K562 (cell line): ENCODE measurements around the gene NOSTRIN. TPM values are rescaled to one million over a fixed set of nuclear protein-coding genes. Genes with fewer than 3 reads are reported as not detected.

Experiments used
- C11orf30 ChIP-seq: fragments of 450-650 bp; IDR thresholded peaks from 2 replicates; pipeline ENCODE4 v1.6.1; 2016; ENCODE audit warnings: low read depth, mild to moderate bottlenecking
- DEAF1 ChIP-seq: fragments of 450-650 bp; formaldehyde crosslinking; IDR thresholded peaks from 2 replicates; pipeline ENCODE4 v1.4.0; 2020; ENCODE audit warnings: mild to moderate bottlenecking, moderate library complexity
- E4F1 ChIP-seq: fragments of 250-450 bp; sonication (Bioruptor Pico); IDR thresholded peaks from 2 replicates; pipeline ENCODE4 v1.5.0; 2021; ENCODE audit warnings: mild to moderate bottlenecking, borderline replicate concordance
- ELK1 ChIP-seq: sonication (generic); formaldehyde crosslinking; IDR thresholded peaks from 2 replicates; pipeline ENCODE4 v1.8.1; 2022; ENCODE audit warnings: missing genetic modification reagents
- JUN ChIP-seq, 2 experiments: sonication (generic) in 1 of 2; formaldehyde crosslinking in 1 of 2; IDR thresholded peaks; 2 replicates each; pipeline versions ENCODE4 v1.6.1 to v1.8.0; 2012 to 2022; ENCODE audit warnings: borderline replicate concordance in 2 of 2, mild to moderate bottlenecking in 2 of 2, improper control_type of control experiment in 1 of 2, low read depth in 1 of 2, low read length in 1 of 2, missing genetic modification reagents in 1 of 2
- MYBL2 ChIP-seq, 2 experiments: fragments of 450-650 bp in 1 of 2; sonication (generic) in 1 of 2; formaldehyde crosslinking in 1 of 2; IDR thresholded peaks; 2 replicates each; pipeline versions ENCODE4 v1.6.1 to v1.8.1; 2017 to 2022; ENCODE audit warnings: borderline replicate concordance in 1 of 2, inconsistent platforms in 1 of 2, low read depth in 1 of 2, mild to moderate bottlenecking in 1 of 2, missing genetic modification reagents in 1 of 2, moderate library complexity in 1 of 2
- RBBP5 ChIP-seq: fragments of 200-600 bp; sonication (generic); IDR thresholded peaks from 2 replicates; pipeline ENCODE4 v1.6.1; 2012; ENCODE audit warnings: borderline replicate concordance, mild to moderate bottlenecking, low read length, control low read depth, inconsistent platforms; ENCODE audit not compliant: insufficient read depth, poor library complexity, severe bottlenecking
- SAP30 ChIP-seq: fragments of 200-600 bp; sonication (generic); IDR thresholded peaks from 2 replicates; pipeline ENCODE4 v1.6.1; 2012; ENCODE audit warnings: borderline replicate concordance, low read depth, mild to moderate bottlenecking, moderate library complexity, low read length, control low read depth, inconsistent platforms; ENCODE audit not compliant: insufficient read depth, poor library complexity, severe bottlenecking
- SP1 ChIP-seq: sonication (generic); formaldehyde crosslinking; IDR thresholded peaks from 2 replicates; pipeline ENCODE4 v1.8.1; 2022; ENCODE audit warnings: mild to moderate bottlenecking, missing genetic modification reagents
- TAF7 ChIP-seq: fragments of 450-650 bp; IDR thresholded peaks from 2 replicates; pipeline ENCODE4 v1.6.1; 2016; ENCODE audit warnings: missing genetic modification characterization, missing compliant biosample characterization
- ZNF436 ChIP-seq: fragments of 250-450, 450-650 bp; sonication (Bioruptor Pico); formaldehyde crosslinking; IDR thresholded peaks from 2 replicates; pipeline ENCODE4 v1.7.0; 2020; ENCODE audit warnings: mild to moderate bottlenecking
- ZNF764 ChIP-seq: fragments of 250-450 bp; sonication (Bioruptor Pico); IDR thresholded peaks from 2 replicates; pipeline ENCODE4 v1.4.0; 2020; ENCODE audit warnings: low read depth, mild to moderate bottlenecking, moderate library complexity
- polyA plus RNA-seq, 8 experiments: library from polyadenylated mRNA; depleted of rRNA in 4 of 8; stranded (reverse) in 5 of 8; unstranded in 3 of 8; fragments of >200 nt; fragmentation: Nextera tagmentation in 2 of 8; fragmentation: Illumina TruSeq in 1 of 8; extraction: Ambion mirVana in 2 of 8; extraction: Trizol in 1 of 8; gene quantifications; 2 replicates each; pipeline versions ENCODE4 v1.2.1 to v1.2.3, GENCODE V29; 2011 to 2014; ENCODE audit warnings: inconsistent platforms in 1 of 8, missing spikeins in 1 of 8
- total RNA-seq, 7 experiments: library from RNA; depleted of rRNA in 6 of 7; stranded (reverse); fragments of >200 nt in 6 of 7; fragmentation: Illumina TruSeq in 2 of 7; extraction: Trizol in 2 of 7; gene quantifications; 2 replicates each; pipeline versions ENCODE4 v1.2.1 to v1.2.3, GENCODE V29; 2011 to 2021; ENCODE audit warnings: low replicate concordance in 1 of 7
- TF ChIP-seq, protein P1 (sequence below): fragments of 200-800 bp; sonication (Bioruptor generic); IDR thresholded peaks from 2 replicates; pipeline ENCODE4 v1.6.1; 2016; ENCODE audit warnings: missing genetic modification characterization, missing compliant biosample characterization

Gene NOSTRIN
- total and polyA plus RNA-seq, 9 of the 15 experiments (the other 6 are each of a cell fraction or from before 2014, with no cell fraction given) = 26.7 to 82.9 (median 56.3) TPM

- TF ChIP-seq C11orf30 (peak; percentile 61; the same call in 1 of the 2 replicates), TAF7 (tag) (no peak), MYBL2 (IDR thresholded peaks at IDR 0.05; ENCODE audit: low read depth) (no peak), MYBL2 (CRISPR knock-in tag; IDR thresholded peaks at IDR 0.05; ENCODE audit: borderline replicate concordance) (no peak), E4F1 (CRISPR knock-in tag) (no peak), ZNF764 (CRISPR knock-in tag) (no peak), JUN (IDR thresholded peaks at IDR 0.05; ENCODE audit: borderline replicate concordance, low read depth, low read length) (no peak), JUN (CRISPR knock-in tag; IDR thresholded peaks at IDR 0.05; ENCODE audit: borderline replicate concordance) (no peak), ZNF436 (0 out of 2 replicates have a peak, but pooled peaks have one; percentile 27), SP1 (CRISPR knock-in tag) (no peak), DEAF1 (0 out of 2 replicates have a peak, but pooled peaks have one; percentile 28), SAP30 (no peak), ELK1 (CRISPR knock-in tag) (no peak), RBBP5 (no peak)
- TF ChIP-seq, protein P1, sequence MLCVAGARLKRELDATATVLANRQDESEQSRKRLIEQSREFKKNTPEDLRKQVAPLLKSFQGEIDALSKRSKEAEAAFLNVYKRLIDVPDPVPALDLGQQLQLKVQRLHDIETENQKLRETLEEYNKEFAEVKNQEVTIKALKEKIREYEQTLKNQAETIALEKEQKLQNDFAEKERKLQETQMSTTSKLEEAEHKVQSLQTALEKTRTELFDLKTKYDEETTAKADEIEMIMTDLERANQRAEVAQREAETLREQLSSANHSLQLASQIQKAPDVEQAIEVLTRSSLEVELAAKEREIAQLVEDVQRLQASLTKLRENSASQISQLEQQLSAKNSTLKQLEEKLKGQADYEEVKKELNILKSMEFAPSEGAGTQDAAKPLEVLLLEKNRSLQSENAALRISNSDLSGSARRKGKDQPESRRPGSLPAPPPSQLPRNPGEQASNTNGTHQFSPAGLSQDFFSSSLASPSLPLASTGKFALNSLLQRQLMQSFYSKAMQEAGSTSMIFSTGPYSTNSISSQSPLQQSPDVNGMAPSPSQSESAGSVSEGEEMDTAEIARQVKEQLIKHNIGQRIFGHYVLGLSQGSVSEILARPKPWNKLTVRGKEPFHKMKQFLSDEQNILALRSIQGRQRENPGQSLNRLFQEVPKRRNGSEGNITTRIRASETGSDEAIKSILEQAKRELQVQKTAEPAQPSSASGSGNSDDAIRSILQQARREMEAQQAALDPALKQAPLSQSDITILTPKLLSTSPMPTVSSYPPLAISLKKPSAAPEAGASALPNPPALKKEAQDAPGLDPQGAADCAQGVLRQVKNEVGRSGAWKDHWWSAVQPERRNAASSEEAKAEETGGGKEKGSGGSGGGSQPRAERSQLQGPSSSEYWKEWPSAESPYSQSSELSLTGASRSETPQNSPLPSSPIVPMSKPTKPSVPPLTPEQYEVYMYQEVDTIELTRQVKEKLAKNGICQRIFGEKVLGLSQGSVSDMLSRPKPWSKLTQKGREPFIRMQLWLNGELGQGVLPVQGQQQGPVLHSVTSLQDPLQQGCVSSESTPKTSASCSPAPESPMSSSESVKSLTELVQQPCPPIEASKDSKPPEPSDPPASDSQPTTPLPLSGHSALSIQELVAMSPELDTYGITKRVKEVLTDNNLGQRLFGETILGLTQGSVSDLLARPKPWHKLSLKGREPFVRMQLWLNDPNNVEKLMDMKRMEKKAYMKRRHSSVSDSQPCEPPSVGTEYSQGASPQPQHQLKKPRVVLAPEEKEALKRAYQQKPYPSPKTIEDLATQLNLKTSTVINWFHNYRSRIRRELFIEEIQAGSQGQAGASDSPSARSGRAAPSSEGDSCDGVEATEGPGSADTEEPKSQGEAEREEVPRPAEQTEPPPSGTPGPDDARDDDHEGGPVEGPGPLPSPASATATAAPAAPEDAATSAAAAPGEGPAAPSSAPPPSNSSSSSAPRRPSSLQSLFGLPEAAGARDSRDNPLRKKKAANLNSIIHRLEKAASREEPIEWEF = no peak
Measured at GRCh38 chr2:168849610-168850009, 47.2 kb downstream of the NOSTRIN start (continued).
